HG03342 (cell line): ENCODE data around the gene CAMK1G.
A peak's percentile ranks its signal among the peaks of the same experiment; 100 is the strongest.

ENCODE experiments used
- ATAC-seq: cut with Tn5 transposase; IDR thresholded peaks from one replicate; pipeline ENCODE4 v1.9.1; 2021; ENCODE audit warnings: mild to moderate bottlenecking, moderate library complexity; ENCODE audit not compliant: unreplicated experiment

The CAMK1G gene

DNA sequence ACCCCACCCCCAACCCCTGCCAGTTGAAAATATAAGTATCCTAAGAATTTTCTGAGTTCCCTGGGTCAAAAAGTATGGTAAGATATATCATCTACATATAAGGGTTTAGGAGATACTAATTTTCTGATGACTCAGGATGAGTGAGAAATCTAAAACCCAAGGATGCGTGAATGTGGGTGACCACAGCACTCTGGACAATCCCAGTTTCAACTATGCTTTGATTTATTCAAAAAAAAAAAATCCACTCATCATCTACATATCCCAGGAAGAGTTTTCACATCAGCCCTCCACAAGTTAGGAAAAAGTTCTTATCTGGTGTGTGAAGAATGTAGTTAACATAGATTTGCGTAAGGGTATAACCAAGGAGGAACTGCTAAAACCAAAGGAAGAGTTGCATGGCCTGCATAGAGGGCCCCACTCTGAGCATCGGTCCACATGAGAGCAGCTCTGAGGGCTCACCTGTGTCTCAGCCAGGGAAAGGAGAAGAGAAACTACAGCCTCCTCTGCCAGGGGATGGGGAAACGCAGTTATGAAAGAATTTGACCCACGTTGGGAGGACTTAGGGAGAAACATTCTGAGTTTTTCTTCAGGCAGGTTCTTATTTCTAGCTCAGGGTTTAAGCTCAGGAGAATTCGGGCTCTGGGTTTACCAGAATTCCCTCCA, 50.0 kb downstream of the CAMK1G start:
- ATAC-seq = peak; percentile 55

DNA sequence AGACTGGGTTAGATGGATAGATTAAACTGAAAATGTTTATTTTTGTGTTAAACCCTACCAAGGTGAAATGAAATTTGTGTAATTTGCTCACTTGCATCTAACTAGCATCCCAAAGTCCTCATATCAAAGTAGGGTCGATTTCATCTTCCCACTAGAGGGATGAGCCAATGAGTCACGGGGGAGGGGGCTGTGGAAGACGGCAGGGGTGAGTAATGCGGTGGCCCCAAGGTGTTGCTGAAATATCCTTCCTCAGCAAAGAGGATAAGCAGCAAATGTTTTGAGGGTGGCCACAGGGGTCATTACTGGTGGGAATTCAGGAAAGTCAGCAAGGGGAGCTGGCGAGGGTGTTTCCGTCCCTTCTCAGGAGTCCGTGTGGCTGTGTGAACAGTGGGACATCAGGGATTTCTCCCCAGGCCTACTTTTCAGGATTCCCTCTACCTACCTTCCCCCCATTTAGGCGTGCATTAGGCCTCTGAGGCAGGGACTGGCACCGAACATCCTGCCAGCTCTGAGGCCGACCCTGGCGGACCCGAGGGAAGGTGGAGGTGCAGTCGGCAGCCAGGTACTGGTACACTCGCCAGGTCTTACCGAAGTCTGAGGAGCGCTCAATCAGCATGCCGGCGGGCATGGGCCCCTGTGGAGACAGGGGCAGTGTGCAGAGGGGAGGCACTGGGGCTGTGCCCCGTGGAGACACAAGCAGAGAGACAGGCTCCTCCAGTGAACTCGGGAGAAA, 50.7 kb downstream of the CAMK1G start:
- ATAC-seq = no peak

DNA sequence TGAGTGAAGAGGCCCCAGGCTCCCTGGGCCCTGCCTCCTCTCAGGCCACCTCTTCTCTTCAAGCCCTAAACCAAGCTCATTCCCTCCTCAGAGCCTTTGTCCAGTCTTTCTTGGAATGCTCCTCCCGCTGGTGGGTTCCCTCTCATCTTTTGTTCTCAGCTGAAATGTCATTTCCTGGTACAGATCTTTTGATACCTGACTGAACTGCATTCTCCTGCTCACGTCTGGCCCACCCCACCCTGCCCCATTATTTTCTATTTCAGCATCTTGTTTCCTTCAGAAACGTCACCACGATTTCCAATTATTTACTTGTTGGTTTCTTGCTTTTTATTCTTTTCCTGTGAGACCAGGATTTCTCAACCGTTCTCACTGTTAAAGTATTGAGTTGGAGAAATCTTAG, 52.3 kb downstream of the CAMK1G start:
- no peak for ATAC-seq

DNA sequence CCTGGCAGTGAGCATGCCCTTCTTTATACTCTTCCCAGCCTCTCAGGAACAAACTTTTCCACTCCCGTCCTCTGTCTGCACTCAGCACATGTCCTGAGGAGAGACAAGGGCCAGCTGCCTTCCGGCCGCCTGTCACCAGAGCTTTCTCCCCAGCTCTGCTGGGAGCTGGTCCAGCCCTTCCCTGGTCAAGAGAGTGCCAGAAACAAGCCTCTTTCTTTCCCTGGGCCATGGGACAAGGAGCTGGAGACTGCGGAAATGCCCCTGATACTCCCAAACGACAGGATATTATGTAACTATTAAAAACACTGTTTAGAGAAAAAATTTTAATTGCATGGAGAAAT, 58.3 kb downstream of the CAMK1G start:
- no peak for ATAC-seq

DNA sequence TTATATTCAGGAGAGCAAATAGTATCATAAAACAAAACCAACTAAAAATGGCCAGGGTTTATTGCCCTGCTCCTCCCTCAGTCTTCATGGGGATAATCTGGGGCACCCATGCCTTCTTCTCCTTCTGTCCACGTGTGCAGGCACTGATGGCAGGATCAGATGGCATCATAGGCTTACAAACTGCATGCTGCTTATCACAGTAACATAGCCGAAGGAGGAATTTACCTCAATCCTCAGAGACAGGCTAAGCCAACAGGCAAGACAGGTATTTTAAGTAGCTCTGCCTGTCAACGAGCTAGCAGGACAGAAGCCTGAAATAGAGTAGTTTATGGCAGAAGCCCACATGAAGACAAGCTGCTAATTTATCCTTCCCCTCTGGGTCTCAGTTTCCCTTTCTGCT, 59.3 kb downstream of the CAMK1G start:
- ATAC-seq = no peak

DNA sequence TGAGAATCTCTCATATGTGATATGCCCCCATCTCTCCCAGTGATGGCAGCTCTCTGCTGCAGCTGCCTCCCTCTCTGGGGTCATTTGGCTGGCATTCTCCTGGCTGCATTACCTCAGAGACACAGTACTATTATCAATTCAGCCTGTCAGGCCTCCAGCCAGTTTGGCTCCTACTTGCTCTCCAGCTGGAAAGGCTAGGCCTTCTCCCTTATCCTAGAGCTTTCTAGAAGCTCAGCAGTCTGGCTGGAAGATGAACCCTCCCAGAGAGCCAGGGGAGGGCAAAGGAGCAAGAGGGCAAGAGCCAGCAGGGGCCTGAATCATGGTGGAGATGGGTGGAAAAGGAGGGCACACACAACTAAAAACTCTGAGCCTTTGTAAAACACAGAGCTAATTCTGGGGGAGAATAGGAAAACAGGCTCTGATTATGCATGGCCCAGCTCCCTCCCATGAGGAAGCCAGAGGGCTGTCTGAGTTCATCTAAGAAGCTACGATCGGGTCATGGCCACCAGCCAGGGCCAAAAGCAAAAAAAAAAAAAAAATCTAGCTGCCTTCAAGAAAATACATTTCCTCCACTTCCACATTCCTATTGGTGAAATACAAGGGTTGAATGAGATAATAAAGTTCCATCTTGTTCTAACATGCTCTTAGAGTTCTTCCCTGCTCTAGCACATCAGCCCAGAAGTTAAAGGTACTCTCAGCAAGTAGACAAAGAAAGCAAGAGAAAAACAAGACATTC, 59.9 kb downstream of the CAMK1G start:
- ATAC-seq = no peak

DNA sequence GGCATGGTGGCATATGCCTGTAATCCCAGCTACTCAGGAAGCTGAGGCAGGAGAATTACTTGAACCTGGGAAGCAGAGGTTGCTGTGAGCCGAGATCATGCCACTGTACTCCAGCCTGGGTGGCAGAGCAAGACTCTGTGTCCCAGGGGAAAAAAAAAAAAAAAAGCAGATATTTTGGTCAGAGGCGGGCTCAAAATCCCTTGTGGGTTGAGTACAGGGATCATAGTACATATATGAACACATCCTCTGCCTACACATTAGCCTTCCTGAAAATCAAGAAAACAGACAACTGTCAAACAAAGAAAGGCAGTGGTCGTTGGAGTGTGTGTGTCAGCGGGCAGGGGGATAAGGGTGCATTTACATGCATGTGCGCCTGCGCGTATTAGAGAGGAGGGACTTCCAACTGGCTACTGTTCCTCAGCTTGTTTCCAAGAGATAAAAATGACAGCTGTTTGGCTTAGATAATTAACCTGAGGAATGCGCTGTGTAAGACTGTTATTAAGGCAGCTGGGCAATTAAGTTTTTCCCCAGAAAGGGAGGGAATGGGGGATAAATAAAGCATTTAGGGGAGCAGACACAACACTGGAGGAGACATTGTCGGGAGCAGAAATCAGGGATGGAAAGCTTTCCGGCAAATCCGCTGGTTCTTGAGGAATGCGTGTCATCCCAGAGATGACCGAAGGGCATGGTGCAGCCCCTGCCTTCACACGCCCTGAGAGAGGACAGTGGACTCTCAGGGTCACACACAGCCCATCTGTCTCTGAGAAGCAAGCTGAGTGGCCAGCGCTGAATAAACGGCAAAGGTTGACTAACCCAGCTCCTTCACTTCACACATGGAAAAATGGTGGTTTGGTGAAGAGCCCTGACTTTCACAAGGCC, 62.3 kb downstream of the CAMK1G start:
- no peak for ATAC-seq

DNA sequence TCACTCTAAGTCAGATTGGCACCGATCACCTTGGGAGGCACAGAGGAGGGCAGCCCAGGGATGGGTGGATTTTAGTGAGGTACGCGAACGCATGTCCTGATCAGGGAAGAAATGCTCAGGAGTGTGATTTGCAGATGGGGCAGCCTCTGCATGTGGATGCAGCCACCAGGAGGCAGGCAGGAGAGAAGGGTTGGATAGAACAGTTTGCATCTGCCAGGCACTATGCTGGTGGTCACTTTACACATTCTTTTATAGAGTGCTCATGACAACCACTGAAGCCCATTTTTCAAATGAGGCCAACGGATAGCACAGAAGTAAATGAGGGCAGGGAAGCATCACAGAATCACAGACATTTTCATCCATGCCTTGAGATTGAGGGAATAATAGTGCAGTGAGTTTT, 63.0 kb downstream of the CAMK1G start:
- ATAC-seq = no peak

DNA sequence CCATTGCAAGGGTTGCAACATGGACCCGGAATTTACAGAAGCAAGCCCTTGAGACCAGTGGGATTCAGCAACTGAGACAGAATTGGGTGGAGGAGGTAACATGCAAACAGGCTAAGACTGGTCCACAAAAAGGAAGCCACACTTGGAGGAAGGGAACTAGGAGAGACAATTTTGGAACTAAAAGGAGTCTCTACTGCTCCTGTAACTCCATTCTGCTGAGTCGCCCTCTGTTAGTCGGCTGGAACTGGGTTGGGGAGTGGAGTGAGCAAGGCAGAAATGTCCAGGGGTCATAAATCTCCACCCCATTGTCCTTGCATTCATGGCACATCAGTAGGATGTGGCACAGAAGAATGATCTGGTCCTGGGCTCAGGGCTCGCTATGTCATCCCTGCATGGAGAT, 63.6 kb downstream of the CAMK1G start:
- no peak for ATAC-seq

DNA sequence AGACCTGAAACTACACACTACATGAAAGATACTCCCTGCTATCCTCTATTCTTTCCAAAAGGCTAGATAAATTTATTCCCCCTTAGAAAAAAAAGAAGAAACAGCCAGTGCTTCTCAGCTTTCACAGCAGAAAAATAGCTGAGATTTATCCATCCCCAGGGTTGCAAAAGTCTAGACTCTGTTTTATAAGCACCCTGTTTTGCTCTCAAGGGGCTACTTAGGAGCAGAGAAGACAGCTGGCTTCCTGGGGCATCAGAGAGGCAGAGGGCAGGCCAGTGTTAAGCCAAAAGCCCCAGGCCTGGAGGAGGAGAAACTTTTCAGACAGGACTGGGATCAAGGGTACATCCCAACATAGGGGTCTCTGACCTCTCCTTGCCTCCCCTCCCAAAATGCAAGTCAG, 64.8 kb downstream of the CAMK1G start:
- no peak for ATAC-seq

DNA sequence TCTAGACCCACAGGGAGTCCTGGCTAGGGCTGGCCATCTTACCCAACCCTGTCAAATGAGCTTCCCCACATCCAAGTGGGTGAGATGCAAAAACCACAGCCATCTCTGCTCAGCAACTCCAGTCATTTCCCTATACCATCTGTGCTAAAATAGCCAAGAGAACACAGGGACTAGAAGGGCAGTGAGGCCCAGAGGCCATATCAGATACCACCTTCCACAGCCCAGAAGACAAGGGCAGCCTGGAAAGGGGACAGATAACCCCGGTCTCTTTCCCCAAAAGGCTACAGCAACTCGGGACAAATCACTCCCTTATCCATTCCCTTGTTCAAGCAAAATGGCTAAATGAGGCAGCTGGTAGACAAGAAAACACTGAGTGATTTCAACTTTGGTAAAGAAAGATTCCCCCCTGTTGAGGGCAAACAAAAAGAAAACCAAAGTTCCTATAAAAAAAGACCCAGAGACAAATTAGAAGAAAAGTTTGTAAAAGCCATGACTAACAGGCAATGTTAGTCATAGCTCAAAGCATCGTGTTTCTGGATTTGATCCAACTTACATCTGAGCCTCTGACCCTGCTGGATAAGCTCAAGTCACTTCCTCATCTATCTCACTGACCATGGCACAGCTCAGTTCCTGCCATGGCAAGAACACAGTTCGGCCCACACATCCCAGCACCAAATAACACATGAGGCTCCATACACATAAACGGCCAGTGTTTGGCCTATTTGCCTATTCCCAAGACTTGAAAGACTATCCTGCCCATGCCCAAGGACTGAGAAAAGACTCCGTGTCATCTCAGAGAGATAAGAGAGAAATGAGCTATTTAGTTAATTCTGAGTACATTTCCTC, 65.6 kb downstream of the CAMK1G start:
- ATAC-seq = no peak

DNA sequence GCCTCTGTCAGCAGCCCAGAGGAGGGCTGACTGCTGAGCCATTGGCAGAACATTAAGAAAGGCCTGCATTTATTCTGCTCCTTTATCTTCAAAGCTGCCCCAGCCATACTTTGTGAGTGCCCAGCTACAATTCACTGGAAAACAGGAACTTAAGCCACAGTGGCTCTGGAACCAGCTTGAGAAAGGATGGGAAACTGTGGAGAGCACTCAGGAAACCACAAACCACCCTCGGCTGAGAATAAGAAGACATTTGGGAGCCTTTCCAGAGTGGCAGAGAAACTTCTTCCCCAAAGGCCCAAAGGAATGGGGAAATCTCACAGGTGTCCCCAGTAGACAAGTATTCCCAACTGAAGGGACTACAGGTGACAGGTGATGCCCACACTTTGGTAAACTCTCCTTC, 66.9 kb downstream of the CAMK1G start:
- no peak for ATAC-seq

DNA sequence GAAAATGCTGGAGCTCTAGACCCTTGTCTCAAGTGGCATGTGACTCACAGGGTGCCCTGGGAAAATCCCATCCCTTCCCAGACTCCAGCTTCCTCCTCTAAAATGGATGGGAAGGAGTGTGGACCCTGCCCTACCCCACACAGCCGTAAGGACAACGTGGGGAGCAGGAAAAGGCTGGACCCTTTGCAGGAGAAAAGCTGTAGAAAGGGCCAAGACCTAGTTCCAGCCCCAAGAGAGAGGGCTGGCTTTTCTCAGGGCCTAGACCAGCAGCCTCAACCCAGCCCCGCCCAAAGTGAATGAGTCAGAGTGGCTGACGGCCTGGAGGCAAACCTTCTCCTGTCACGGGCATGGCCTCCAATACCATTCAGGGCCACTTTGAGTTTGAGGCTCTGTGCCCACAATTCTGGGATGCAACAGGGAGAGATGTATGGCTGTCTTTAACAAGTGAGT, 67.6 kb downstream of the CAMK1G start:
- ATAC-seq = peak; percentile 73

DNA sequence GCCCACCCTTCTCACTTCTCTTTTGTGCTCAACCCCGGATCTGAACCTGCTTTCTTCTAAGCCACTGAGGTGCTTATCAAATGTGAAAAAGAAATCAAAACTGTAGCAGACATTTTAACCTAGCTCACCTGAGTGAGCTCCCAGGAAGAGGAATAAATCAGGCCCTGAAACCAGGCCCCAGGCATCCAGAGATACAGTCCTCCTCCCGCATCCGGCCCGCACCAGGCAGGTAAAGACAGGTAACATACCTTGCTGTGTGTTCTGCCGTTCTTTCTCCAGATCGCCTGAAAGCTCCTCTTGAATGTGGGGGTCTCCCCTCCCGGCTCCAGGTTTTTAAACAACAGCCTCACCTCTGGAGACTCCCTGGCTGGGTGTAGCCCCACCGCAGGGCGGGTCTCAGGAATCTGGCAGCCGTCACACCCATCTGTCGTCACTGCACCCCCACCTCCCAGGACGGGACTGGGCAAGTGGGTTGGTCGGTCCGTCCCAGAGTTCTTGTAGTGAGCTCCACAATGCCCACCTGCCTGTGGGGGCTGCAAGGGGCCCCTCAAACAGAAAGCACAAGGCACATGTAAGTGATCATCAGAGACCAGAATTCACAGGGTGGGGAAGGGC, 68.7 kb downstream of the CAMK1G start, which contains the start of gene LAMB3:
Gene LAMB3 (minus strand): TSS at position 305 of the 615 bp plus-strand sequence. CDS start 1,481 bp downstream, outside the sequence.
- no peak for ATAC-seq

DNA sequence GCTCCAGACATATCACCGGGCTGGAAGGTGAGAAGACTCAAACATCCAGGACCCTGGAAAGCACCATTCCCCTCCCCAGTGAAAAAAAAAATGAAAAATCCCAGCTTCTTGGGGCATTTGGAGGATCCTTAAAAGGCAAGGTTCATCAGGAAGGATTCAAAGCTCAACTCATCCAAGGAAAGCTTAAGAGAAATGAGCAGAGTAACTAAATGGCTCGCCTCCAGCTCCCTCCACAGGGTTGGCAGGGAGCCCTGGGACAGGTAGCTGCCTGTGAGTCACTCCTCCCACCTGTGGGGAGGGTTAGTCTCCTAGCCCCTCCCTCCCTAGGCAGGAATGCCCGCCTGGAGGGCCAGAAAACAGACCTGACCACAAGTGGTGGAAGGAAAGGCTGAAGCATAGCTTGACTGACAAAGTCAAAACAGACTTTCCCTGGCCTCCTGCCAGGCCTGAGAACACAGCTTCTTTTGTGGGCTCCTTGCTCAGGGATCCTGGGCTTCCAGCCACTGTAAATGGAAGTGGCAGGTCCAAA, 69.4 kb downstream of the CAMK1G start:
- ATAC-seq = no peak

DNA sequence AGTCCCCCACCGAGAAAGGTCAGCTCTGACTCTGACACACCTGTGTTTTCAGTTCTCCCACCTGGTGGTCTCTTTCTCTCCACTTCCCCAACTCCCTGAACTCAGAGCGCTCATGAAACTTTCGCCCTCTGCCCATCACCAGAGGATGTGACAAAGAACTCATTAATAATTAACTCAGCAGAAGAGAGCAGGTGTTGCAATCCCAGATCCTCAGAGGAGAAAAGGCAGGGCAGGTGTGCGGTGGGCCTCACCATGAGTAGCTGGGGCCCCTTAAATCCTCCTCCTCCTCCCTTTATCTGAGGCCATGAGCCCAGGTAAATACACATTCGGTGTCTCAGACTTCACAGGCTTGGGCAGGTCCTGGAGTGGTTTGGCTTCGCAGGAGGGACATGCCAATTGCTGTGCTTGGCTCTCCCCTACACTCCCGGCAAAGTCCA, 70.4 kb downstream of the CAMK1G start:
- peak; percentile 47 for ATAC-seq

DNA sequence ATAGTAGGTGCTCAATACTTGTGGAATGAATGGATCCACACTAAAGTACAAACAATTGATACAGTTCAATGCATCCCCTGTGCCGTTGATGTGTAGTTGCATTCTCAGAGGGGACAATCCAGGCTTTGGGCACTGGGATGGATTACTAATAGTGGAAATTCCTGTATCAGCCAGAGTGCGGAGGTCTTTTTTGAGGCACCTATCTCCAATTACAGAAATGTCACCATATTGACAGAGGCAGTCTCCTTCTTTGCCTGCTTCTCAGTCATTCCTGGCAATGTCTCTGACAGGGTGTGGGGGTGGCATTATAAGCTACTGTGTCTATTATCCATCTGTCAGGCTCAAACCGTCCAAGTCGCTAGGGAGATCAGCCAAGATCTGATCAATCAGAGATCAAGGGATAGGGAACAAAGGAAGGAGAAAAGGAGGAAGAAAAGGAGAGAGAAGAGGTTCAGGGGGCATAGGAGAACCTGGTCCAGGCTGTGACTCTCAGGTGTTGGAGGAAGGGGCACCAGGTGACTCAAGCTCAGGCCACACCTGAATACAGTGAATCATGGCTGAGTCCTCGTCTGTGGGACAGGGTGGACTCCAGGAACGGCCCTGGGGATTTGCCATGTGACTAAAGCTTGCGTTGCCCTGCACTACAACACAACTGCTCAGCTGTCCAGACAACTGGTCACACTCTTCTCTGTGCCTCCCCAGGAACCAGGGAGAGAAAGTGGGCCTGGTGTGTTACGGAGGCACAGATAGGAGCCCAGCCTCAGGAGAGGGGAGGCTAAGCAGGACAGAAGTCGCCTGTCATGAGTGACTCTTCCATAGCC, 72.1 kb downstream of the CAMK1G start:
- ATAC-seq = no peak

DNA sequence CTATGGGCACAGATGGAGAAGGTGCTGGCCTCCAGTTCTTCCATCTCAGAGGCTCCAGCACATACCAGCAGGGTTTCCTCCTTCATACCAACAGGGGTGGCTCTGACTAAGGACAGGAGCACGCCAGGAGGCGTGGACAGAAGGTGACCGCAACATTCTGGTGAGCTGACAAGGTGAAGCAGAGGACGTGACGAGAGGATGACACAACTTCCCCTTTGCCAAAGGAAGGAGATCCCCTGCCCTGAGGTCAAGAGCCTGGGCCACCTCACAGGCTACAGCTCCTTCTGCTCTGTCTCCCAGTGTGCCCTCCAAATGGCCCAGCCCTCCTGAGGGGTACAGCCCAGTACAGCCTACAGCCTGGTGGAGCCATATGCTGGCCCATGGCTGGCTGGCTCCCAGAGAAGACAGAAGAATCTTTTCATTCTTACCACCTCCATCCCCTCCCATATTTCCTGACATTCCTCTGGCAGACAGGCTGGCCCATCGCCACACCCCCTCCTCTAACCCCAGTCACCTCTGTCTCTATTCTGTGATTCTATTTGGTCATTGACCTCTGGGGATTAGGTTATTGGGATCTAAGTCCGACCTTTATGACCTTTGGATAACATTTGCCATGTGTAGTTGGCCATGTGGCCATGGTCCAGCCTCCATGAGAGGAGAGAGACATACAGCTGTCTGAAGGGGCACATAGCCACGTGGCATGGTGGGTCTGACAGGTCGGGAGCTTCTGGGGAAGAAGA, 73.8 kb downstream of the CAMK1G start:
- ATAC-seq = no peak
